Muscle layer of duodenum (tissue), 2 donors: ENCODE data around the gene CDC37.

ENCODE experiments used
- H3K27ac ChIP-seq: one replicate; pipeline ENCODE4 v1.7.0; 2013; ENCODE audit warnings: mild to moderate bottlenecking, low read length
- H3K27me3 ChIP-seq: one replicate; pipeline ENCODE4 v1.7.0; 2013; ENCODE audit warnings: low read depth, mild to moderate bottlenecking, control low read depth, low read length
- H3K36me3 ChIP-seq, 2 donors: one replicate each; pipeline ENCODE4 v1.7.0; 2013; ENCODE audit warnings: low read length in 2 of 2, control low read depth in 1 of 2, mild to moderate bottlenecking in 1 of 2; ENCODE audit not compliant: insufficient read depth in 2 of 2, control insufficient read depth in 1 of 2
- H3K4me1 ChIP-seq, 2 donors: one replicate each; pipeline ENCODE4 v1.7.0; 2013; ENCODE audit warnings: low read length in 2 of 2, mild to moderate bottlenecking in 2 of 2, control low read depth in 1 of 2, moderate library complexity in 1 of 2; ENCODE audit not compliant: insufficient read depth in 2 of 2, control insufficient read depth in 1 of 2
- H3K4me3 ChIP-seq, 2 donors: one replicate each; pipeline ENCODE4 v1.7.0; 2013; ENCODE audit warnings: low read length in 2 of 2, low read depth in 1 of 2, mild to moderate bottlenecking in 1 of 2
- H3K9me3 ChIP-seq, 2 donors: one replicate each; pipeline ENCODE4 v1.7.0; 2013; ENCODE audit warnings: low read length in 2 of 2, control low read depth in 1 of 2, mild to moderate bottlenecking in 1 of 2; ENCODE audit not compliant: control insufficient read depth in 1 of 2
- donor health status: healthy.

CDC37 gene

GRCh38 chr19:10343495-10343894 lies 59.8 kb downstream of the CDC37 start:
- no peaks in the 10 kb centered on the region for H3K9me3 ChIP-seq
- no peak overlapping the region for H3K4me3 ChIP-seq

More at GRCh38 chr19:10343495-10343894, 59.8 kb downstream of the CDC37 start:
- Histone ChIP-seq H3K36me3 (no peaks in the 10 kb centered on the region), H3K4me1 (no peaks in the 10 kb centered on the region), H3K27ac (no peak overlapping the region), H3K27me3 (no peaks in the 10 kb centered on the region)
